DND-41 (cell line): ENCODE data around the gene FEN1.

ENCODE experiments used
- CTCF ChIP-seq: IDR thresholded peaks from 2 replicates; pipeline ENCODE4 v1.5.1; 2012; ENCODE audit warnings: borderline replicate concordance, low read length, moderate library complexity, mild to moderate bottlenecking; ENCODE audit not compliant: poor library complexity, severe bottlenecking; ENCODE audit errors: extremely low read depth
- EZH2 ChIP-seq: IDR thresholded peaks from 3 replicates; pipeline ENCODE4 v1.6.1; 2012; ENCODE audit warnings: borderline replicate concordance, low read depth, mild to moderate bottlenecking, moderate library complexity, low read length, inconsistent platforms; ENCODE audit not compliant: severe bottlenecking

- TF ChIP-seq EZH2 (no peak), CTCF (no peak)
Observed at GRCh38 chr11:61803889-61804647, 11.4 kb downstream of the FEN1 start.
